H1 (cell line): ENCODE measurements around the gene RPL18. TPM values are rescaled to one million over a fixed set of nuclear protein-coding genes. Genes with fewer than 3 reads are reported as not detected.

ENCODE experiments used
- ASH2L ChIP-seq: fragments of 200-600, 300-600 bp; sonication (generic); IDR thresholded peaks from one replicate; pipeline ENCODE4 v1.7.1; 2017; ENCODE audit warnings: low read length
- BACH1 ChIP-seq: IDR thresholded peaks from 2 replicates; pipeline ENCODE4 v1.6.1; 2012; ENCODE audit warnings: low read length, improper control_type of control experiment
- CEBPB ChIP-seq: IDR thresholded peaks from 2 replicates; pipeline ENCODE4 v1.6.1; 2012; ENCODE audit warnings: low read depth, low read length
- JUND ChIP-seq: IDR thresholded peaks from 2 replicates; pipeline ENCODE4 v1.6.1; 2011; ENCODE audit warnings: mild to moderate bottlenecking, improper control_type of control experiment, low read length
- MAFK ChIP-seq: IDR thresholded peaks from 2 replicates; pipeline ENCODE4 v1.6.1; 2012; ENCODE audit warnings: low read depth, mild to moderate bottlenecking, improper control_type of control experiment, low read length
- NANOG ChIP-seq: IDR thresholded peaks from 2 replicates; pipeline ENCODE4 v1.6.1; 2011; ENCODE audit warnings: low read length, low read depth, mild to moderate bottlenecking, inconsistent platforms; ENCODE audit not compliant: insufficient read depth, poor library complexity, severe bottlenecking
- polyA plus RNA-seq, 7 experiments: library from polyadenylated mRNA; depleted of rRNA in 3 of 7; stranded (reverse) in 5 of 7; unstranded in 2 of 7; fragments of >200 nt in 5 of 7; fragments of 200-250 nt in 2 of 7; gene quantifications; 1 replicate in 5 of 7; 2 replicates in 1 of 7; 4 replicates in 1 of 7; pipeline versions ENCODE4 v1.2.1 to v1.2.3, GENCODE V29; 2011 to 2013; ENCODE audit warnings: missing spikeins in 2 of 7, mixed read lengths in 2 of 7
- total RNA-seq: library from RNA; stranded (reverse); fragmentation: NEBNext Ultra II Directional; extraction: Animal tissue kit (Norgen Biotek cat#: 25700); gene quantifications from 2 replicates; pipeline ENCODE4 v1.2.1, GENCODE V29; 2021
- TF ChIP-seq, protein P1 (sequence below): IDR thresholded peaks from 2 replicates; pipeline ENCODE4 v1.6.1; 2012; ENCODE audit warnings: inconsistent platforms

Gene RPL18
- total and polyA plus RNA-seq, 2 of the 8 experiments (the other 6 are each of a cell fraction or from before 2014, with no cell fraction given): 1,669 to 2,789 TPM

DNA sequence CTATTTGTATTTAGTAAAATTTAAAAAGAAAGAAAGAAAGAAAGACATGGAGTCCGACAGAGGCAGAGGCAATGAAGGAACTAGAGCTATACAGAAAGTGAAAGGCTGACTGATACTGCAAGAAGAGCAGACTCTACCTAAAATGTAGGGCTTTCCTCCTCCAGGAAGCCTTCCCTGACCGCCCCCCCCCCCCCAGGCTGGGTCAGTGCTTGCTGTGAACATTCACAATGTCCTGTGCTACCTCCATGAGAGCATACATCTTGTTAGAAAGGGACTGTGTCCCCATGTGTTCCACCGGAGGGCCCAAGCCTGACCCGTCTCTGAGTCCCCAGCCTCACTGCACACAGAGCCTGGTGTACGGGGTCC is 32.7 kb upstream of the RPL18 start (continued):
- TF ChIP-seq BACH1 (no peak), ASH2L (no peak), NANOG (no peak), JUND (no peak), CEBPB (no peak), MAFK (no peak)
- TF ChIP-seq, protein P1, sequence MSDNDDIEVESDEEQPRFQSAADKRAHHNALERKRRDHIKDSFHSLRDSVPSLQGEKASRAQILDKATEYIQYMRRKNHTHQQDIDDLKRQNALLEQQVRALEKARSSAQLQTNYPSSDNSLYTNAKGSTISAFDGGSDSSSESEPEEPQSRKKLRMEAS: no peak
- TF ChIP-seq, all 59 proteins: peak for 0
